GM10248 (cell line): ENCODE measurements around the gene RAB39A.
"Not testable (repeated sequence)": the region's sequence is repeated elsewhere in the genome, so short reads cannot be mapped to it uniquely, and the experiment has no call there.

ENCODE experiments used
- CTCF ChIA-PET: fragments of 300-600 bp; sonication (Branson Sonifier 250); formaldehyde crosslinking; extraction: SDS; loops from one replicate; lab custom pipeline; 2021; ENCODE audit warnings: antibody characterized with exemption; lab: Yijun Ruan, JAX
- POLR2A ChIA-PET: fragments of 350-650 bp; sonication (Branson Sonifier 250); formaldehyde crosslinking; extraction: SDS; loops from one replicate; lab custom pipeline; 2020; ENCODE audit warnings: antibody characterized with exemption; lab: Yijun Ruan, JAX
- DNase-seq: peaks from one replicate; pipeline ENCODE4 v3.0.0; 2012; ENCODE audit errors: extremely low spot score
- TF ChIP-seq, protein P1 (sequence below): IDR thresholded peaks from 2 replicates; pipeline ENCODE4 v1.5.1; 2012; ENCODE audit warnings: mild to moderate bottlenecking, low read depth; ENCODE audit errors: extremely low read depth, missing control alignments, control extremely low read depth

Gene RAB39A

DNA sequence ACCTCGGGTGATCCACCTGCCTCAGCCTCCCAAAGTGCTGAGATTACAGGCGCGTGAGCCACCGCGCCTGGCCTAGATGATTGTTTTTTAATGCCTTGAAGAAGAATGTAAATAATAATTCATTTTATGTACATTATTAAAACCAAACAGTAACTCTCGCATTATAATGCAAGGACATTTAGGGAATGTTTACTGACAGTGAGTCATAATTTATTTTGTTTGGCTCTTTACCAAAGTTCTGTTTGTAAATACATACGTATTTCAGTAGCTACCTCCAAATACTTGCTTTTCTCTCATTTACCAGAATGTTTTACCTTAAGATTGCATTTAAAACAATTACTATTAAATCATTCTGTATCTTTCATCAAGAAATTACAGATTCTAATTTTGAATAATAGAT, 3.0 kb downstream of the RAB39A start:
- ChIA-PET POLR2A (no interaction called here), CTCF (interaction anchor here (1.1 to 3.1 kb wide), 4 partner anchors 14 to 287 kb away, joined by 3 to 24 read pairs (median 7); no protein-coding TSS in a partner anchor)

DNA sequence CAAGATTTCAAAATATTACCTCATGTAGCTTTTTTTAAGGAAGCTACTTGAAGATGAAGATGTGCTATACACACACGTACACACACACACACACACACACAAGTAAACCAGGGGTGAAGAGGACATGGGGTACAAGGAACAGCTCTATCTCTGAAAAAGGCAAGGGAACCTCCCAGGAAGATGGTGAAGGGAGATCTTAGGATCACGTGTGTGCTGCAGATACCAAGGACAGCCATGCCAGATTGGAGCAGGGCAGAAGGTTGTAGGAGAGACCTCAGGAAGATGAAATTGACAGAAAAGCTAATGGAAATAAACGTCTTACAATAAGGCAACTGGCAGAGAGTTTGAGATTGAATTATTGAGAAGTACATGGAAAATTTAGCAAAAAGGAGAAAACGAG, 19.7 kb downstream of the RAB39A start:
- ChIA-PET CTCF (interaction anchor here (1.1 kb wide), 1 partner anchor 17 kb away, joined by 3 read pairs; no protein-coding TSS in a partner anchor), POLR2A (no interaction called here)
- TF ChIP-seq, protein P1, sequence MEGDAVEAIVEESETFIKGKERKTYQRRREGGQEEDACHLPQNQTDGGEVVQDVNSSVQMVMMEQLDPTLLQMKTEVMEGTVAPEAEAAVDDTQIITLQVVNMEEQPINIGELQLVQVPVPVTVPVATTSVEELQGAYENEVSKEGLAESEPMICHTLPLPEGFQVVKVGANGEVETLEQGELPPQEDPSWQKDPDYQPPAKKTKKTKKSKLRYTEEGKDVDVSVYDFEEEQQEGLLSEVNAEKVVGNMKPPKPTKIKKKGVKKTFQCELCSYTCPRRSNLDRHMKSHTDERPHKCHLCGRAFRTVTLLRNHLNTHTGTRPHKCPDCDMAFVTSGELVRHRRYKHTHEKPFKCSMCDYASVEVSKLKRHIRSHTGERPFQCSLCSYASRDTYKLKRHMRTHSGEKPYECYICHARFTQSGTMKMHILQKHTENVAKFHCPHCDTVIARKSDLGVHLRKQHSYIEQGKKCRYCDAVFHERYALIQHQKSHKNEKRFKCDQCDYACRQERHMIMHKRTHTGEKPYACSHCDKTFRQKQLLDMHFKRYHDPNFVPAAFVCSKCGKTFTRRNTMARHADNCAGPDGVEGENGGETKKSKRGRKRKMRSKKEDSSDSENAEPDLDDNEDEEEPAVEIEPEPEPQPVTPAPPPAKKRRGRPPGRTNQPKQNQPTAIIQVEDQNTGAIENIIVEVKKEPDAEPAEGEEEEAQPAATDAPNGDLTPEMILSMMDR, result no peak
- no peak for DNase-seq

More for the DNA sequence above, 3.0 kb downstream of the RAB39A start:
- DNase-seq, result no peak
- TF ChIP-seq, protein P1, result no peak

DNA sequence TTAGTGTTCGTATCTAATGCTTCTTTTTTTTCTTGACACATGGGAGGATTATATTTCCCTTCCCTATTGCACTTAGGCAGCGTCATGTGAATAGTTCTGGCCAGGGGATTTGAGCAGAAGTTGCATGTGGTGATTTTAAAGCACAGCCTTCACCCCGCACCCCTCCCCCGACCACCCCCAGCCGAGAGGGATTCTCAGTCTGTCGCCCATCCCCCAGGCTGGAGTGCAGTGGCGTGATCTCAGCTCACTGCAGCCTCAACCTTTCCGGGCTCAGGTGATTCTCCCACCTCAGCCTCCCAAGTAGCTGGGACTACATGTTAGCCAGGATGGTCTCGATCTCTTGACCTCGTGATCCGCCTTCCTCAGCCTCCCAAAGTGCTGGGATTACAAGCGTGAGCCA, 20.1 kb downstream of the RAB39A start:
- DNase-seq, POLR2A ChIA-PET: not testable (repeated sequence)
- CTCF ChIA-PET, result interaction anchor here (1.1 kb wide), 1 partner anchor 17 kb away, joined by 3 read pairs; no protein-coding TSS in a partner anchor

DNA sequence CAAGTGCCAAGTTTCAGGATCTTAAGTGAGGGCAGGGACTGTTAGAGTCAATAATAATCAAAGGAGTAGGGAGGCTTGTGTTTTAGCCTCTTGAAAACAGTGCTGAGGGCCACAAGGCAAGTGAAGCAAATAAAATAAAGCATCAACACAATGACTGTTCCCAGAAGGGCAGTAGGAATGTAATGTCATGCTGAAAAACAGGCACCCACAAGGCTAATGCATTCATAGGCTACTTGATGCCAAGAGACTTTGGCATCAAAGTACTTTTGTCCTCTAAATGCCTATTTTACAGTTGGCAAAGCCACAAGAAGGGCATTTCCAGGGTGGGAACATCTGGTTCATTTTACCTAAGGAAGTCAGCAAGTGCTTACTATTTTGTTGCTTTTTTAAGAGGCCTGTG, 22.9 kb downstream of the RAB39A start:
- POLR2A ChIA-PET, result no interaction called here
- DNase-seq, result no peak
- TF ChIP-seq, protein P1, result no peak
- CTCF ChIA-PET, result interaction anchor here (1.0 kb wide), 1 partner anchor 9 kb away, joined by 3 read pairs; no protein-coding TSS in a partner anchor

DNA sequence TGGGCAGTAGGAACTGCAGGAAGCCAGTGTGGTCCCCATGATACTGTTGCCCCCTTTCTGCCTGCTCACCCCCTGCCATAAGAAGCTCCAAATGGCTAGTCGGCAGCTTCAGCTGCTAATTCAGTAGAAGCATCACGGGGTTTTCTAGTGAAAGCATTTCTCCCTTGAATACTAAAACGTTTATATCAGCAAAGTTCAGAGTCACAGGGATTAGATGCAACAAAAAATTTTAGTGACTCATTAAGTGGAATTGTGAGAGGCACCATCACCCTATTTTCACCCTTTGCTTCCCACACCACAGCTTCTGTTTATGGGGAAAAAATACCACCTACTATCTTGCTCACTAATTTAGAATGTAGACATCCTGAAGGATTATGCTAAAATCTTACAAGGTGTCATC, 25.2 kb downstream of the RAB39A start:
- POLR2A ChIA-PET, result no interaction called here
- TF ChIP-seq, protein P1, result no peak
- CTCF ChIA-PET, result interaction anchor here (0.9 to 1.5 kb wide), 4 partner anchors 11 to 37 kb away, joined by 3 to 4 read pairs (median 4); no protein-coding TSS in a partner anchor

DNA sequence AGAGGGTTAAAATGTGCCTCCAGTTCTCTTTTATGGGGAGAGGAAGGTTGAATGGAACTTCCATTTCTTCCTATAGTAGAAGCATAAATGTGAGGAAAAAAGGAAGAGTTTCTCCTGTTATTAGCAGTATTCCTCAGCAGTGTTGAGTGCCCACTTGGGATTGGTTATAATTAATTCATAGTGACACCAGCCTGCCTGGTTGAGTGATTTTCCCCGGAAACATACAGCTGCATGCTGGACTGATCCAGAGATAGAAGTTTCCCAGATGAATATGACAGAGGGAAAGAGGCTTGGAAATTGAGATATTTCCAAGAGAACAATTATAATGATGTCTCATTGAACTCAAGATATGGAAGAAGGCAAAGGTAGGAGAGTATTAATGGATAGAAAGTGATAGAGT, 28.3 kb downstream of the RAB39A start:
- CTCF ChIA-PET, result no interaction called here
- no peak for DNase-seq
- TF ChIP-seq, protein P1, result no peak
- POLR2A ChIA-PET, result no interaction called here

More for the DNA sequence above, 25.2 kb downstream of the RAB39A start:
- DNase-seq, result no peak

DNA sequence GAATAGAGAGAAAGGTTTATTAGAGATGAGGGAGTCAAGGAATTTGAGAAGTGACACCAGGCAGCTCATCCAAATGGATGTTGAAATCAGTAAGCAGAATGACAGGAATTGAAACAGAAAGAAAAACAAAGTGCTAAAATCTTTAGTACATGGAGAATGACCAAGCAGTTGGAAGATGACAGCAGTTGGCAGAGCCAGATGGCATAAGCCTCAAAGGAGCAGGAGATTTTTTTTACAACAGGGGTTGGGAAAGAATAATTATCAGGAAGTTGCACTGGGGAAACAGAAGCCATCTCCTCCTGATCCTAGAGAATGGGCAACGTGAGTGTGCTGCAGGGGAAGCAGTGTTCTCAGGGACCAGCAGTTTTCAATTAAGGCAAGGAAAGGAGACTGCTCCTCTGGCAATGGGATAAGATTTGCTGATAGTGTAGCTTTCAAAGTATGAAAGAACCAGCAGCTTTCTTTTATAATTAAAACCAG, 28.9 kb downstream of the RAB39A start:
- POLR2A ChIA-PET, result no interaction called here
- DNase-seq, result no peak
- CTCF ChIA-PET, result interaction anchor here (2.4 kb wide), 1 partner anchor 16 kb away, joined by 6 read pairs; no protein-coding TSS in a partner anchor

More for the DNA sequence above, 28.9 kb downstream of the RAB39A start:
- TF ChIP-seq, protein P1, result no peak
